ENCODE results near the gene OR2A5.
"Not testable (repeated sequence)": the region's sequence is repeated elsewhere in the genome, so short reads cannot be mapped to it uniquely, and the experiment has no call there.

DNA sequence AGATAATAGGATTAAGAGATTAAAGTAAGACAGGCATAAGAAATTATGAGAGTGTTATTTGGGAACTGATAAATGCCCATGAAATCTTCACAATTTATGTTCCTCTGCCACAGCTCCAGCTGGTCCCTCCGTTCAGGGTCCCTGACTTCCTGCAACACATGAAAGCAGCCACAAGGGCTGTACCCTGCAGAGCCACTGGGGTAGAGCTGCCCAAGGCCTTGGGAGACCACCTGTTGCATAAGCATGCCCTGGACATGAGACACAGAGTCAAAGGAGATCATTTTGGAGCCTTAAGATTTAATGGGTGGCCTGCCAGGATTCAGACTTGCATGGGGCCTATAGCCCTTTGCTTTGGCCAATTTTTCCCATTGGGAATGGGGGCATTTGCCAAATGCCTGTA is 37.9 kb upstream of the OR2A5 start:
- TF ChIP-seq, protein P1, sequence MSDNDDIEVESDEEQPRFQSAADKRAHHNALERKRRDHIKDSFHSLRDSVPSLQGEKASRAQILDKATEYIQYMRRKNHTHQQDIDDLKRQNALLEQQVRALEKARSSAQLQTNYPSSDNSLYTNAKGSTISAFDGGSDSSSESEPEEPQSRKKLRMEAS (IDR thresholded peaks at IDR 0.05): not testable (repeated sequence)
- not testable (repeated sequence) for TF ChIP-seq CEBPB (IDR thresholded peaks at IDR 0.05; ENCODE audit: low read depth); CTCF (IDR thresholded peaks at IDR 0.05 in 2 of 3, conservative IDR thresholded peaks at IDR 0.05 in 1 of 3; ENCODE audit: borderline replicate concordance in 1 of 3, insufficient read depth in 1 of 3, low read depth in 2 of 3, low read length in 2 of 3); POLR2A (IDR thresholded peaks at IDR 0.05; ENCODE audit: borderline replicate concordance, extremely low read depth, insufficient read depth, insufficient read length); EZH2 (IDR thresholded peaks at IDR 0.05); JUND (IDR thresholded peaks at IDR 0.05); POLR2AphosphoS5 (IDR thresholded peaks at IDR 0.05; ENCODE audit: low read depth, low read length); YY1 (IDR thresholded peaks at IDR 0.05; ENCODE audit: extremely low read depth, insufficient replicate concordance, low read depth, low read length)
- TF ChIP-seq, protein P2, sequence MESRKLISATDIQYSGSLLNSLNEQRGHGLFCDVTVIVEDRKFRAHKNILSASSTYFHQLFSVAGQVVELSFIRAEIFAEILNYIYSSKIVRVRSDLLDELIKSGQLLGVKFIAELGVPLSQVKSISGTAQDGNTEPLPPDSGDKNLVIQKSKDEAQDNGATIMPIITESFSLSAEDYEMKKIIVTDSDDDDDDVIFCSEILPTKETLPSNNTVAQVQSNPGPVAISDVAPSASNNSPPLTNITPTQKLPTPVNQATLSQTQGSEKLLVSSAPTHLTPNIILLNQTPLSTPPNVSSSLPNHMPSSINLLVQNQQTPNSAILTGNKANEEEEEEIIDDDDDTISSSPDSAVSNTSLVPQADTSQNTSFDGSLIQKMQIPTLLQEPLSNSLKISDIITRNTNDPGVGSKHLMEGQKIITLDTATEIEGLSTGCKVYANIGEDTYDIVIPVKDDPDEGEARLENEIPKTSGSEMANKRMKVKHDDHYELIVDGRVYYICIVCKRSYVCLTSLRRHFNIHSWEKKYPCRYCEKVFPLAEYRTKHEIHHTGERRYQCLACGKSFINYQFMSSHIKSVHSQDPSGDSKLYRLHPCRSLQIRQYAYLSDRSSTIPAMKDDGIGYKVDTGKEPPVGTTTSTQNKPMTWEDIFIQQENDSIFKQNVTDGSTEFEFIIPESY (IDR thresholded peaks at IDR 0.05; ENCODE audit: extremely low read depth, insufficient replicate concordance, low read length): not testable (repeated sequence)
- TF ChIP-seq, protein P3, sequence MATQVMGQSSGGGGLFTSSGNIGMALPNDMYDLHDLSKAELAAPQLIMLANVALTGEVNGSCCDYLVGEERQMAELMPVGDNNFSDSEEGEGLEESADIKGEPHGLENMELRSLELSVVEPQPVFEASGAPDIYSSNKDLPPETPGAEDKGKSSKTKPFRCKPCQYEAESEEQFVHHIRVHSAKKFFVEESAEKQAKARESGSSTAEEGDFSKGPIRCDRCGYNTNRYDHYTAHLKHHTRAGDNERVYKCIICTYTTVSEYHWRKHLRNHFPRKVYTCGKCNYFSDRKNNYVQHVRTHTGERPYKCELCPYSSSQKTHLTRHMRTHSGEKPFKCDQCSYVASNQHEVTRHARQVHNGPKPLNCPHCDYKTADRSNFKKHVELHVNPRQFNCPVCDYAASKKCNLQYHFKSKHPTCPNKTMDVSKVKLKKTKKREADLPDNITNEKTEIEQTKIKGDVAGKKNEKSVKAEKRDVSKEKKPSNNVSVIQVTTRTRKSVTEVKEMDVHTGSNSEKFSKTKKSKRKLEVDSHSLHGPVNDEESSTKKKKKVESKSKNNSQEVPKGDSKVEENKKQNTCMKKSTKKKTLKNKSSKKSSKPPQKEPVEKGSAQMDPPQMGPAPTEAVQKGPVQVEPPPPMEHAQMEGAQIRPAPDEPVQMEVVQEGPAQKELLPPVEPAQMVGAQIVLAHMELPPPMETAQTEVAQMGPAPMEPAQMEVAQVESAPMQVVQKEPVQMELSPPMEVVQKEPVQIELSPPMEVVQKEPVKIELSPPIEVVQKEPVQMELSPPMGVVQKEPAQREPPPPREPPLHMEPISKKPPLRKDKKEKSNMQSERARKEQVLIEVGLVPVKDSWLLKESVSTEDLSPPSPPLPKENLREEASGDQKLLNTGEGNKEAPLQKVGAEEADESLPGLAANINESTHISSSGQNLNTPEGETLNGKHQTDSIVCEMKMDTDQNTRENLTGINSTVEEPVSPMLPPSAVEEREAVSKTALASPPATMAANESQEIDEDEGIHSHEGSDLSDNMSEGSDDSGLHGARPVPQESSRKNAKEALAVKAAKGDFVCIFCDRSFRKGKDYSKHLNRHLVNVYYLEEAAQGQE (IDR thresholded peaks at IDR 0.05; ENCODE audit: low read depth): not testable (repeated sequence)

Measured in HCT116 (cell line).